Measurements from ENCODE around the gene SEC31B.

SEC31B gene

DNA sequence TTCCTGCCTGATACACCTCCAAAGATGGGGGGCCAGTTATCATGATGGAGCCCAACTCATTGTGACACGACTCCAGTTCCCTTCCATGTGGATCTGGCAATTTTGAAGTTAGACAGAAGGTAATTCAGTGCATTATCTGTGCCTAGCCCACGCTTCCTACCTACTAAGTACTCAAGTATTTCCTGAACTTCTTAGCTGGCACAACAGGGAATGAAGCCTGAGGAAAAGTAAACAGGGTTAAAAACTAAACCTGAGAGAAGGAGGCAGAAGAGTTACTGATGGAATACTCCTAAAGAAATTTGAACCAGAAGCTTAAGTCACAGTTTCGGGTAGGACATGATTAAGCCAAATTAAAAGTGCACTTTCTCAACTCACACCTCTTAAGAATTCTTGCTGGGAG, 1.1 kb upstream of the SEC31B start:
- in situ Hi-C loops (cut with HindIII; ENCODE audit: low pct_ligation_motif_present, low sequenced_read_pairs), result loop anchor here (25.0 kb wide), 1 partner anchor 184 kb away; the partner anchor contains the start of genes PKD2L1 and SCD
- H3K27ac ChIP-seq, result no peak overlapping the region
- DNase-seq, result no peak
- H3K27me3 ChIP-seq (replicated peaks), result no peaks in the 10 kb centered on the region
- TF ChIP-seq CTCF (IDR thresholded peaks at IDR 0.05; ENCODE audit: low read depth, low read length, missing control alignments), result no peak
- H3K4me3 ChIP-seq (ENCODE audit: low read depth, low read length), result no peak overlapping the region
- H3K36me3 ChIP-seq (replicated peaks), result peaks cover 4% of the 10 kb centered on the region

GRCh38 chr10:100518761-100519241, 860 bp downstream of the SEC31B start:
- peak; percentile 74 for DNase-seq
- H3K4me3 ChIP-seq (ENCODE audit: low read depth, low read length), result peak overlapping the region; percentile 57
- no peaks in the 10 kb centered on the region for H3K27me3 ChIP-seq (replicated peaks)
- TF ChIP-seq CTCF (IDR thresholded peaks at IDR 0.05; ENCODE audit: low read depth, low read length, missing control alignments), result peak; percentile 78
- H3K36me3 ChIP-seq (replicated peaks), result no peaks in the 10 kb centered on the region
- in situ Hi-C loops (cut with HindIII; ENCODE audit: low pct_ligation_motif_present, low sequenced_read_pairs), result loop anchor here (25.0 kb wide), 1 partner anchor 182 kb away; the partner anchor contains the start of genes PKD2L1 and SCD
- H3K27ac ChIP-seq, result no peak overlapping the region

DNA sequence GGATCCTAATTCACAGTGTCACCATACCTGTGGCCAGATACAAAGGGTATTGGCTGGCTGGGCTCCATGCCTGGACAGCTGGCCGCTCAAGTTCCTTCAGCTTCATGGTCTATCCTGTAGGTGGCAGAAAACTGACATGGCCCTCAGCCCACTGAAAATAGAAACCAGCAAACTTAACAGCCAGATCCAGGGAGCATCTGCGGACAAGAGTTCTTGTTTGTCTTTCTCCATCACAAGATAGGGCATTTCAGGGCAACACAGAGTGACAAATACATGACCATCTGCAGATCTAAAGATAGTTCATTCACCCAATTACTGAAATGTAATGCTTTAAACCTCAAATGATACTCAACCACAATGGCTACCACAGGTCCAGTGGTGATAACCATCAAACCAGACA, 2.8 kb downstream of the SEC31B start:
- Histone ChIP-seq H3K4me3 (ENCODE audit: low read depth, low read length) (no peak overlapping the region), H3K27ac (no peak overlapping the region), H3K27me3 (replicated peaks) (no peaks in the 10 kb centered on the region), H3K36me3 (replicated peaks) (no peaks in the 10 kb centered on the region)
- no peak for DNase-seq
- TF ChIP-seq CTCF (IDR thresholded peaks at IDR 0.05; ENCODE audit: low read depth, low read length, missing control alignments), result peak; percentile 53
- in situ Hi-C loops (cut with HindIII; ENCODE audit: low pct_ligation_motif_present, low sequenced_read_pairs), result loop anchor here (25.0 kb wide), 1 partner anchor 180 kb away; the partner anchor contains the start of genes PKD2L1 and SCD

DNA sequence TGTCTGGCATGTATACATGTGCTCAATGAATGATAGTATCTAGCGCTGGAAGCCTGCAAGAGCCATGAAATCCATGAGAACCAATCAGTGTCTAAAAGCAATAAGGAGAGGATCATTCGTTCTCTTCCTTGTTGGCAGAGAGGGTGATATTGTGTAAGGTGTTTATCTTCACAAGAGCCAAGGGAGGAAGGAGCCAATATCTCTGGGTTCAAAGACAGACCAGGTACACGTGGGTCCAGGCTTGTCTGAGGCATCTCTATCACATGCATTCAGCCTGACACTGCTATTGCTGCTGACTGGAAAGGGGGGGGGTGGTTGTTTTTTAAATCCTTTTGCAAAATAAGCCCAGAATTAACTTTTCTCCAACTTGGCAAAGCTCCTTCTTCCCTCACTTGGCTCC, 4.0 kb downstream of the SEC31B start:
- H3K27me3 ChIP-seq (replicated peaks), result no peaks in the 10 kb centered on the region
- no peak overlapping the region for H3K27ac ChIP-seq
- no peaks in the 10 kb centered on the region for H3K36me3 ChIP-seq (replicated peaks)
- H3K4me3 ChIP-seq (ENCODE audit: low read depth, low read length), result no peak overlapping the region
- no peak for DNase-seq
- in situ Hi-C loops (cut with HindIII; ENCODE audit: low pct_ligation_motif_present, low sequenced_read_pairs), result loop anchor here (25.0 kb wide), 1 partner anchor 178 kb away; the partner anchor contains the start of genes PKD2L1 and SCD
- no peak for TF ChIP-seq CTCF (IDR thresholded peaks at IDR 0.05; ENCODE audit: low read depth, low read length, missing control alignments)

- in situ Hi-C loops (cut with HindIII; ENCODE audit: low pct_ligation_motif_present, low sequenced_read_pairs), result loop anchor here (25.0 kb wide), 1 partner anchor 173 kb away; the partner anchor contains the start of genes PKD2L1 and SCD
- TF ChIP-seq CTCF (IDR thresholded peaks at IDR 0.05; ENCODE audit: low read depth, low read length, missing control alignments), result no peak
- Histone ChIP-seq H3K27me3 (replicated peaks) (no peaks in the 10 kb centered on the region), H3K27ac (no peak overlapping the region), H3K4me3 (ENCODE audit: low read depth, low read length) (no peak overlapping the region), H3K36me3 (replicated peaks) (no peaks in the 10 kb centered on the region)
- DNase-seq, result no peak
These were observed 8.9 kb downstream of the SEC31B start for GRCh38 chr10:100510533-100511308.
